Measurements from ENCODE around the gene DDX43.
"Not testable (repeated sequence)": the region's sequence is repeated elsewhere in the genome, so short reads cannot be mapped to it uniquely, and the experiment has no call there.

Gene DDX43

GRCh38 chr6:73371984-73372383, 22.6 kb upstream of the DDX43 start:
- no peak overlapping the region for H3K4me3 ChIP-seq (replicated peaks; ENCODE audit: low read depth, low read length)
- DNase-seq (ENCODE audit: low read depth), result no peak
- no peak for TF ChIP-seq CTCF (IDR thresholded peaks at IDR 0.05; ENCODE audit: low read length, missing control alignments)

- H3K4me3 ChIP-seq (replicated peaks; ENCODE audit: low read depth, low read length), result no peak overlapping the region
- no peak for TF ChIP-seq CTCF (IDR thresholded peaks at IDR 0.05; ENCODE audit: low read length, missing control alignments)
- DNase-seq (ENCODE audit: low read depth), result no peak
These were observed 22.1 kb upstream of the DDX43 start for GRCh38 chr6:73372516-73372915.

GRCh38 chr6:73375216-73375615, 19.4 kb upstream of the DDX43 start:
- TF ChIP-seq CTCF (IDR thresholded peaks at IDR 0.05; ENCODE audit: low read length, missing control alignments), result no peak
- H3K4me3 ChIP-seq (replicated peaks; ENCODE audit: low read depth, low read length), result no peak overlapping the region
- no peak for DNase-seq (ENCODE audit: low read depth)

- DNase-seq (ENCODE audit: low read depth), result no peak
- H3K4me3 ChIP-seq (replicated peaks; ENCODE audit: low read depth, low read length), result no peak overlapping the region
- no peak for TF ChIP-seq CTCF (IDR thresholded peaks at IDR 0.05; ENCODE audit: low read length, missing control alignments)
These were observed 17.4 kb upstream of the DDX43 start for GRCh38 chr6:73377225-73377624.

GRCh38 chr6:73381531-73381930, 13.1 kb upstream of the DDX43 start:
- DNase-seq (ENCODE audit: low read depth); H3K4me3 ChIP-seq (replicated peaks; ENCODE audit: low read depth, low read length): not testable (repeated sequence)

- no peak for DNase-seq (ENCODE audit: low read depth)
- TF ChIP-seq CTCF (IDR thresholded peaks at IDR 0.05; ENCODE audit: low read length, missing control alignments), result no peak
- H3K4me3 ChIP-seq (replicated peaks; ENCODE audit: low read depth, low read length), result no peak overlapping the region
These were observed 12.0 kb upstream of the DDX43 start for GRCh38 chr6:73382462-73383113.

GRCh38 chr6:73388433-73388799, 6.2 kb upstream of the DDX43 start:
- peak overlapping the region; percentile 65 for H3K4me3 ChIP-seq (replicated peaks; ENCODE audit: low read depth, low read length)
- TF ChIP-seq CTCF (IDR thresholded peaks at IDR 0.05; ENCODE audit: low read length, missing control alignments), result no peak
- DNase-seq (ENCODE audit: low read depth), result no peak

Measured in fibroblast of pulmonary artery (primary cell).